ENCODE results near the gene IL10RB.

The IL10RB gene

DNA sequence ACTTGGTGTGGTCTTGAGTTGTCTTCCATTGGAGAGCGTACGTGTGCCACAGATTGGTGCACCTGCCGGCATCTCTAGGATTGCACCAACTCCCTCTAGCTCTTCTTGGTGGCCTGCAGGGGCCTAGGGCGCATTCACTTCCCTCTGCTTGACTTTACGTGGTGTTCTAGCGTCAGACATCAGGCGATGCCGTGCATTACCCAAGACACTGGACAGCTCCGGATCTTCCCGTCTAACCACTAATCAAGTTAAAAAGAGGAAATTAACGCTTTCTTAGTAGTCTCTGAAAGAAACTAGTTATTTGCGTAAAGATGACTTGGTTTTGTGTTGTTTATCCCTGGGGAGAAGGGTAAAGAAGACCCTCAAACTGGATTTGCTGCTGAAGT, 510 bp upstream of the IL10RB start:
- peak; percentile 7 for DNase-seq (ENCODE audit: low spot score)
- Mint-ChIP-seq H3K4me3 (peak overlapping the region; percentile 87), H3K4me1 (ENCODE audit: low read depth) (peaks cover 40% of the 10 kb centered on the region), H3K27ac (peak overlapping the region; percentile 76), H3K9me3 (no peaks in the 10 kb centered on the region), H3K36me3 (ENCODE audit: low read depth) (peaks cover 61% of the 10 kb centered on the region), H3K27me3 (ENCODE audit: low read depth) (no peaks in the 10 kb centered on the region)

DNA sequence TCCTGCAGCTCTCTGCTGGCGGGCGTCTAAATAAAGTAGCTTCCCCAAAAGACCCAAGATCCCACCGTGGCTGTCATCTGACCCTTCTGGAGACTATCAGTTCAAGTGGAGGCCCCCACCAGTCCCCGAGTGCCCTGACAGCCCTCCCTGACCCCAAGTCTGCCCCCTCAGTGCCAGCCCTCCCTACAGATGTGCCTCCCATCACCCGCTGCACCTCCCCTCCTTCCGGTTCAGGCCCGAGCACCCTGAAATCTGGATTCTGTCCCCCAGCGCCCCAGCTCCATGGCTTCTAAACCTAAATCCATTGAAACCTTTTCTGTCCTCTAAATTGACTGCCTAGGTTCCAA, 595 bp downstream of the IL10RB start:
- Mint-ChIP-seq H3K4me3 (peak overlapping the region; percentile 98), H3K9me3 (no peaks in the 10 kb centered on the region), H3K4me1 (ENCODE audit: low read depth) (peaks cover 42% of the 10 kb centered on the region), H3K27ac (peak overlapping the region; percentile 89), H3K36me3 (ENCODE audit: low read depth) (peaks cover 67% of the 10 kb centered on the region), H3K27me3 (ENCODE audit: low read depth) (no peaks in the 10 kb centered on the region)
- no peak for DNase-seq (ENCODE audit: low spot score)

DNA sequence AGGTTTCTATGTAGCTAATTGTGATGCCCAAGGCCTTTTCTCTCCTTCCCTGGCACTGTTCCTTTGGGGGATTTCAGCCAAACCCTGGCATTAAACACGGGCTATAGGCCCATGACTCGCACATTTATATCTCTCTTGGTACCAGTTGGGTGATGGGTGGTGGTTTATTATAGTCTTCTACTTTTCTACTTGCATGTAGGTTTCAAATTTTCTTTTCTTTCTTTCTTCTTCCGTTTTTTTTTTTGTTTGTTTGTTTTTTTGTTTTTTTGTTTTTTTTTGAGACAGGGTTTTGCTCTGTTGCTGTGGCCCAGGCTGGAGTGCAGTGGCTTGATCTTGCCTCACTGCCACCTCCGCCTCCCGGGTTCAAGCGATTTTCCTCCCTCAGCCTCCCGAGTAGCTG, 1.1 kb downstream of the IL10RB start:
- Mint-ChIP-seq H3K9me3 (no peaks in the 10 kb centered on the region), H3K27ac (peak overlapping the region; percentile 89), H3K4me3 (peak overlapping the region; percentile 98), H3K4me1 (ENCODE audit: low read depth) (peaks cover 40% of the 10 kb centered on the region), H3K27me3 (ENCODE audit: low read depth) (no peaks in the 10 kb centered on the region), H3K36me3 (ENCODE audit: low read depth) (peaks cover 70% of the 10 kb centered on the region)
- DNase-seq (ENCODE audit: low spot score): no peak

DNA sequence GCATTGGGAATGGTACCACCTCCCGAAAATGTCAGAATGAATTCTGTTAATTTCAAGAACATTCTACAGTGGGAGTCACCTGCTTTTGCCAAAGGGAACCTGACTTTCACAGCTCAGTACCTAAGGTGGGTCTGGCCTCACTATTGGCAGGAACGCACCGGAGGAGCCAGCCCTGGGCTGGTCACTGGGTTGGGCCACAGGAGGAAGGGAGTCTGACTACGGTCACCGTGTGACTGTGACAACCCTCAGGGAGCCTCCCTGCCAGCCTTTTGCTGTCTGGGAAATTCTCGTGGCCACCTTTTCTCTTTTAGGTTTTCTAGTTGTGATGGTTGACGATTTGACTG, 2.2 kb downstream of the IL10RB start:
- no peaks in the 10 kb centered on the region for H3K27me3 Mint-ChIP-seq (ENCODE audit: low read depth)
- no peaks in the 10 kb centered on the region for H3K9me3 Mint-ChIP-seq
- peaks cover 46% of the 10 kb centered on the region for H3K4me1 Mint-ChIP-seq (ENCODE audit: low read depth)

DNA sequence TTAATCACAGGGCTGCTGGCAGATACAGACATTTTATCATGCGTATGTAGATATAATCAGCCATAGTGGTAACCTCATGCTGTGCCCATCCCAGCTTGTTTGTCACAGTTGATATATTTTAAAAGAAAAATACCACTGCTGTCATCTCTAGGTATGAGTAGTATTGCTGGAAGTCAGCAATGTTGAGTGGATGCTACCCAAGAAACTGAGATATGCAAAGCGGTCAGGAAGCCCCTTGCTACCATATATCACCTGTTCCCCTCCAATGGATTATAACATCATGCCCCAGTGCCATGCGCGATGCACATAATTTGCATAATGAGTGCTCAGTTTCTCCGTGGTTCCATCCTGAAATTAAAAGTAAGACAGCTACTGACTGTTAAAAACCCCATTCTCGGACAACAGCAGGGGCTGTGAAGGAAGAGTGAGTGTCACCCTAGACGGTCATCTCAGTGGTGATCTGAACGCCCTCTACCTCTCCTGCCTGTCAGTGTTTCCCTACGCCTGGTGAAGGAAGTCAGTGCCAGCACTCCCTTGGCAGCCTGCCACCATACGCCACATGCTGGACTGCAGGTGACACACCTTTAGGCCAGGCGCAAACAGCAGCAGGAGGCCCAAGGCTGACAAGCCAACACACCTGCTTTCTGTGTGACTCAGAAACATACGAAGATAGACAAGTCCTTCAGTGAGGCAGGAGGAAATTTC, 2.7 kb downstream of the IL10RB start:
- Mint-ChIP-seq H3K4me1 (ENCODE audit: low read depth) (peaks cover 46% of the 10 kb centered on the region), H3K27ac (peak overlapping the region; percentile 10), H3K36me3 (ENCODE audit: low read depth) (peaks cover 69% of the 10 kb centered on the region), H3K4me3 (peak overlapping the region; percentile 98), H3K27me3 (ENCODE audit: low read depth) (no peaks in the 10 kb centered on the region), H3K9me3 (no peaks in the 10 kb centered on the region)
- DNase-seq (ENCODE audit: low spot score): no peak

More for the DNA sequence above, 2.2 kb downstream of the IL10RB start:
- Mint-ChIP-seq H3K36me3 (ENCODE audit: low read depth) (peaks cover 68% of the 10 kb centered on the region), H3K4me3 (peak overlapping the region; percentile 98), H3K27ac (peak overlapping the region; percentile 72)
- DNase-seq (ENCODE audit: low spot score): no peak

DNA sequence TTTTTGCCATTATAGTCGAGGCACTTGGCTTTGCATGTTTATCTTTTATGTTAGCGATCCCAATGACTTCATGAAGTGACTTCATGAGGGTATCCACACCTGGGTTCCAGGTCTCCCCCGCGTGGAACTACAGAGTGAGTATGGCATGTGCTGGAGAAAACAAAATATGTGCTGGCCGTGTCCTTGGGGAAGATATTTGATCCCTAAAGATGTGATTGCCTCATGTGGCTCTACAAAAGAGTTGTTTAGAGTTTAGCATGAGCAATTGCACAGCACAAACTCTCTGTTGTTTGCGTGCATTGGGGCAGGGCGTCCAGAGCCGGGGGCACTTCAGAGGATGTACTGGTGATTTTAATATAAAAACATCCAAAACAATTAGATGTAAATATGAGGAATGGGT, 4.8 kb downstream of the IL10RB start:
- no peaks in the 10 kb centered on the region for H3K27me3 Mint-ChIP-seq (ENCODE audit: low read depth)
- no peak overlapping the region for H3K27ac Mint-ChIP-seq
- H3K9me3 Mint-ChIP-seq: no peaks in the 10 kb centered on the region
- DNase-seq (ENCODE audit: low spot score): no peak
- H3K36me3 Mint-ChIP-seq (ENCODE audit: low read depth): peaks cover 67% of the 10 kb centered on the region
- no peak overlapping the region for H3K4me3 Mint-ChIP-seq
- peaks cover 35% of the 10 kb centered on the region for H3K4me1 Mint-ChIP-seq (ENCODE audit: low read depth)

DNA sequence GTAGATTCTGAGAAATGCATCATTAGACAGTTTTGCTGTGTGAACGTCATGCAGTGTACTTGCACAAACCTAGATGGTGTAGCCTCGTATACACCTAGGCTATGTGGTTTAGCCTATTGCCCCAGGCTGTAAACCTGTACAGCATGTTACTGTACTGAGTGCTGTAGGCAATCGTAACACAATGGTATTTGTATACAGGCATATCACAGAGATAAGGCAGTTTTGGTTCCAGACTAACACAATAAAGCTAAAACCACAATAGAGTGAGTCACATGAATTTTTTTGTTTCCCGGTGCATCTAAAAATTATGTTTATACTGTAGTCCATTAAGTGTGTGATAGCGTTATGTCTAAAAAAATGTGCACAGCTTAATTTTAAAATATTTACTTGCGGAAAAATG, 6.9 kb downstream of the IL10RB start:
- peaks cover 24% of the 10 kb centered on the region for H3K4me1 Mint-ChIP-seq (ENCODE audit: low read depth)
- no peak overlapping the region for H3K27ac Mint-ChIP-seq
- no peak overlapping the region for H3K4me3 Mint-ChIP-seq
- no peaks in the 10 kb centered on the region for H3K9me3 Mint-ChIP-seq
- H3K27me3 Mint-ChIP-seq (ENCODE audit: low read depth): no peaks in the 10 kb centered on the region
- peaks cover 72% of the 10 kb centered on the region for H3K36me3 Mint-ChIP-seq (ENCODE audit: low read depth)
- no peak for DNase-seq (ENCODE audit: low spot score)

DNA sequence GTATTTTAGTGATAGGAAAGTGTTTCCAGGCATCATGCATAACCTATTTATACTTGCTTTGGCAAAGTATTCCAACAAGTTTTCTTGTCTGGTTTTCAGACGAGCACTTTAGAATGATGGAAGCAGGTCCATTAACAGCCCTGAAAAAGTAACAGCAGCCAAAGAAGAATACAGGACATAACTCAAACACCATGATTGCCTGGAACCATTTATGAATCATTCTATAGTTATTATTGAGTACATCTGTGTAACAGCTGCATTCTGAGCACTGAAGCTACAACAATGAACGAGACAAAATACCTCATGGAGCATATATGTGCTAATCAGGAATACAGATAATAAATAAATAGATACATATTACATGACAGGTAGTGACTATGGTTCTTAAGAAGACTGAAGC, 12.6 kb downstream of the IL10RB start:
- Mint-ChIP-seq H3K27me3 (ENCODE audit: low read depth) (no peaks in the 10 kb centered on the region), H3K27ac (no peak overlapping the region), H3K4me3 (no peak overlapping the region), H3K9me3 (peaks cover 6% of the 10 kb centered on the region), H3K4me1 (ENCODE audit: low read depth) (no peaks in the 10 kb centered on the region), H3K36me3 (ENCODE audit: low read depth) (peaks cover 69% of the 10 kb centered on the region)
- no peak for DNase-seq (ENCODE audit: low spot score)

DNA sequence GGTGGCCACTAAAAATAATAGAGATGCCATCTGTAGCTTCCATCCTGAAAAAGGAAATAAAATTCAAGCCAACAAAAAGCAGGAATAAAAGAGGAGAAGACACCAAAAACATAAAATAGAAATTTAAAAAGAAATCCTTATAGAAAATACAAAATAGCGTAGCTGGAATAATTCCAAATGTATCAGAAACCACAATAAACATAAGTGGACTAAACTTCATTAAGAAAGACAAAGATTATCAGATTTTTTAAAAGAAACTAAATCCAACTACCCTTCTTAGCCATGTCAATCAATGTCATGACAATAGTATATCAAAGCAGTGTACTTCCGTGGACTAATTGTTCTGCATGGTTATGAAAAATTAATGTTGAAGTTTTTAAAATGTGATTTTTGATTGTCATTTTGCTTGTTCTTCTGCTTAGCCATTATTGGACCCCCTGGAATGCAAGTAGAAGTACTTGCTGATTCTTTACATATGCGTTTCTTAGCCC, 13.2 kb downstream of the IL10RB start:
- H3K9me3 Mint-ChIP-seq: peaks cover 6% of the 10 kb centered on the region
- H3K27ac Mint-ChIP-seq: no peak overlapping the region
- no peaks in the 10 kb centered on the region for H3K27me3 Mint-ChIP-seq (ENCODE audit: low read depth)
- DNase-seq (ENCODE audit: low spot score): no peak
- H3K4me3 Mint-ChIP-seq: no peak overlapping the region
- peaks cover 70% of the 10 kb centered on the region for H3K36me3 Mint-ChIP-seq (ENCODE audit: low read depth)
- no peaks in the 10 kb centered on the region for H3K4me1 Mint-ChIP-seq (ENCODE audit: low read depth)

DNA sequence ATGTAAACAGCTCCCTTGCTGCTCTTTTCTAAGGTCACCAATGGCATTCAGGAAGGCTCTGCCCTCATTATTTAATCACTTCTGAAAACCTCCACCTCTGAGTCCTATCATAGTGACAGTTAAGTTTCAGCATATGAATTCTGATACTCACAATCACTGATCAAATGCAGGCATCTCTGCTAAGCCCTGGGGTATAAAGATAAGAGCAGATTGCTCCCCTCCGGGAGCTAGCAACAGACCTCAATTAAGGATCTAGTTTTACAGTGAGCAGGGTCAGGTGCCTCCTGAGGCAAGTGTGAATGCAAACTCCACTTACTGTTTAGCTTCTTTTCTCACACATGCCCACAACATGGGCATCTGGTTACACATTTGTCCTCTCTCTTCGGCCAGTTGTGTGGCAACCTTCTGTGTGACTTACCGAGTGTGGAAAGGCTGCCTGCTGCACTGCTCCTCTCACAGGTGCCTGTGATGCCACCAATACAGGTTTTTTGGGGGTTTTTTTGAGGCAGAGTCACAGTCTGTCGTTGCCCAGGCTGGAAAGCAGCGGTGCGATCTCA, 15.0 kb downstream of the IL10RB start:
- peaks cover 68% of the 10 kb centered on the region for H3K36me3 Mint-ChIP-seq (ENCODE audit: low read depth)
- H3K4me1 Mint-ChIP-seq (ENCODE audit: low read depth): no peaks in the 10 kb centered on the region
- no peak overlapping the region for H3K4me3 Mint-ChIP-seq
- no peak overlapping the region for H3K27ac Mint-ChIP-seq
- no peaks in the 10 kb centered on the region for H3K27me3 Mint-ChIP-seq (ENCODE audit: low read depth)
- no peak for DNase-seq (ENCODE audit: low spot score)
- H3K9me3 Mint-ChIP-seq: peaks cover 6% of the 10 kb centered on the region

DNA sequence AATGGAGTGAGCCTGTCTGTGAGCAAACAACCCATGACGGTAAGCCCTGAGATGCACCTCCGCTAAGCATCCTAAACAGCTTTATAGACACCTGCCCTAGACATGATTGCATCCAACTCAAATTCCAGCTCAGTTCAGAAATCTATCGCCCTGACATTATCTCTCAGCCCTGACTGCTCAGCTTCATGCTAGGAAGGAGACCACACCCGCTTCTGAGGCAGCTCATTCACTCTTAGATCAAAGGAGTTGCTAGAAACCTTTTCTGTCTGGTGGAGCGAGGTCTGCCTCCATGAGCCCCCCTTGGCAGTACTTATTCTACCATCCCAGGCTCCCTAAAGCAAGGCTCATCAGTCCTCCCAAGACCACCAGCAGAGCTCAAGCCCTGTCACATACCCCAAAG, 17.0 kb downstream of the IL10RB start:
- peaks cover 65% of the 10 kb centered on the region for H3K36me3 Mint-ChIP-seq (ENCODE audit: low read depth)
- no peak for DNase-seq (ENCODE audit: low spot score)
- no peak overlapping the region for H3K4me3 Mint-ChIP-seq
- peaks cover 6% of the 10 kb centered on the region for H3K9me3 Mint-ChIP-seq
- no peaks in the 10 kb centered on the region for H3K4me1 Mint-ChIP-seq (ENCODE audit: low read depth)
- H3K27ac Mint-ChIP-seq: no peak overlapping the region
- no peaks in the 10 kb centered on the region for H3K27me3 Mint-ChIP-seq (ENCODE audit: low read depth)

DNA sequence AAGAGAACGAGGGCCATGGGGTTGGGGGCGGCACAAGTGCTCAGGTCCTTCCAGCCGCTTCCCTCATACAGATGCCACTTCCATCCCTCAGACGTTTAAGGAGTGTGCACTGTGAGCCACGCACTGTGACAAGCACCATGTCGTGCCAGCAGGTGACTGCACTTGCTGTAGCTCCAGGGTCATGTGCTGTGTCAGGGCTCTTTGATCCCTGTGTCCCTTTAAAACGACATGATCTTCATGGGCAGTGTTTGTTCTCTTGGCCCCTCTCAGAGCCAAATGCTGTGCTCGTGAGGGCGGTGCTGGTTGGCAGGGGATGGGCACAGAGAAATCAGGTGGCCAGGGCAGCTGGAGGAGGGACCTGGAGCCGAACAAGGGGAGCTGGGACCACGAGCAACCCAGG, 19.9 kb downstream of the IL10RB start:
- no peak overlapping the region for H3K27ac Mint-ChIP-seq
- H3K4me1 Mint-ChIP-seq (ENCODE audit: low read depth): no peaks in the 10 kb centered on the region
- no peak overlapping the region for H3K4me3 Mint-ChIP-seq
- H3K36me3 Mint-ChIP-seq (ENCODE audit: low read depth): peaks cover 51% of the 10 kb centered on the region
- DNase-seq (ENCODE audit: low spot score): no peak
- no peaks in the 10 kb centered on the region for H3K27me3 Mint-ChIP-seq (ENCODE audit: low read depth)
- no peaks in the 10 kb centered on the region for H3K9me3 Mint-ChIP-seq

DNA sequence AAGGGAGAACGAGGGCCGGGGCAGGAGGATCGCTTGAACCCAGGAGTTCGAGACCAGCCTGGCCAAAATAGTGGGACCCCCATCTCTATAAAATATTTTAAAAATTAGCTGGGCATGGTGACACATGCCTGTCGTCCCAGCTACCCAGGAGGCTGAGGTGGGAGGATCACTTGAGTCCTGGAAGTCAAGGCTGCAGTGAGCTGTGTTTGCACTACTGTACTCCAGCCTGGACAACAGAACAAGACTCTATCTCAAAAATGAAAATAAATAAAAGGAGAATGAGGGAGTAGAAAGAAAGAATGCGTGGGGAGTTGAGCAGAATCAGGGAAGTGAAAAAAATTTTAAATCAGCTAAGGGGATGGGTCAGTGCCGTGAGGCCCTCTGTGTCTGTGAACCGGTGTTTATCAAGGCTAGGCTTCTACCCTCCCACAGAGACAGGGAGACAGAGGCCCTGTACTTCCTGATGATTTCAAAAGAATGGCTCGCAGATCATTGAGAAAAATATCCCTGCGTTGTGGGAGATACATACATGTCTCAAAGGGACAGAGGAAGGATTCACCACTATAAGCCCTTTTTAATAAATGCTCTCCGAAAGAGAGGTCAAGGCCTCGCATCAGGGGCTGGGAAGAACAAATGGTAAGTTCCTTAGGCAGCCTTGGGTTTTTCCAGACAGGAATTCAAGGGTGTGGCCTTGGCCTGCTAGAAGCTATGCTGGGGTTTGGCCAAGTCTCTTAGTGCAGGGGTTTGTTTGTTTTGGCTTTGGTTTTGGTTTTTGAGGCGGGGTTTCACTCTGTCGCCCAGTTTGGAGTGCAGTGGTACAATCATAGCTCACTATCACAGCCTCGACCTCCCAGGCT, 20.7 kb downstream of the IL10RB start:
- no peak overlapping the region for H3K27ac Mint-ChIP-seq
- no peaks in the 10 kb centered on the region for H3K9me3 Mint-ChIP-seq
- peaks cover 54% of the 10 kb centered on the region for H3K36me3 Mint-ChIP-seq (ENCODE audit: low read depth)
- no peaks in the 10 kb centered on the region for H3K4me1 Mint-ChIP-seq (ENCODE audit: low read depth)
- H3K27me3 Mint-ChIP-seq (ENCODE audit: low read depth): no peaks in the 10 kb centered on the region
- no peak for DNase-seq (ENCODE audit: low spot score)
- H3K4me3 Mint-ChIP-seq: no peak overlapping the region

DNA sequence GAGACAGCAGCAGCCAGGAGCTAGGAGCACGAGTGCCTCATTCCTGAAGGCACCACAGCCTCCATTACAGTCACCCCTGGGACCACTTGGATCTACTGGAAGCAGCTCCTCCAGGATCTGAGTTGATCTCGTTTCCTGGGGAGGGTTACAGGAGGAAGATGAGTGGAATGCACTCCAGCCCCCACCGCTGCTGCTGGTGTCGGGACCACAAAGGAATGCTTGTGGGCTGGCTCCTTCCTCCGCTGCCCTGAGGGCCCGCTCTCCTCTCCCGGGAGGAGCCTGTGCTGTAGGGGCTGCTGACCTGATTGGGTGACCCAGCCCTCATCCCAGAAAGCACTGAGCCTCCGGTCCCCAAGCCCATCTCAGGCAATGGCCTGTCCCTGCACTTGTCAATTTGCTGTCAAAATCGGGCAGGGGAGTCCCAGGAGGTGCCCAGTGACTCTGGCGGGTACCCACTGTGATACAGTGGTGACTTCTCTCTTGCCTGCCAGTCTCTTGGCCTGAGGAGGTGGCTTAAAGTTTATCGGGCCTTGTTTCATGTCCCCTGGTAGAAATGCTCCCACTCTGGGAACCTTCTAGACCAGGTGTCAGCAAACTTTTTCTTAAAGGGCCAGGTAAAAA, 23.1 kb downstream of the IL10RB start:
- DNase-seq (ENCODE audit: low spot score): no peak
- Mint-ChIP-seq H3K9me3 (no peaks in the 10 kb centered on the region), H3K4me1 (ENCODE audit: low read depth) (peaks cover 5% of the 10 kb centered on the region), H3K36me3 (ENCODE audit: low read depth) (peaks cover 61% of the 10 kb centered on the region), H3K27me3 (ENCODE audit: low read depth) (no peaks in the 10 kb centered on the region), H3K4me3 (no peak overlapping the region), H3K27ac (no peak overlapping the region)

Measured in T-helper 2 cell treated with Interferon-gamma antibody and Interleukin-4, amounts not matched to agents 5 μg/mL and 100 μg/mL, for 36 hours (primary cell).